Femur (tissue), 1 donor: ENCODE results near the gene ADAMTS2.

ENCODE experiments used
- DNase-seq: peaks from one replicate; pipeline ENCODE4 v3.0.0-alpha.2; 2017

ADAMTS2 gene

GRCh38 chr5:179151286-179152118, 193.8 kb downstream of the ADAMTS2 start:
- peak; percentile 20 for DNase-seq

GRCh38 chr5:179150011-179150410, 195.2 kb downstream of the ADAMTS2 start:
- DNase-seq, result no peak

GRCh38 chr5:179149278-179149677, 196.0 kb downstream of the ADAMTS2 start:
- DNase-seq, result no peak

- DNase-seq, result no peak
Observed at GRCh38 chr5:179148703-179149170, 196.5 kb downstream of the ADAMTS2 start.

- no peak for DNase-seq
Observed at GRCh38 chr5:179147991-179148702, 197.1 kb downstream of the ADAMTS2 start.

GRCh38 chr5:179146277-179146676, 199.0 kb downstream of the ADAMTS2 start:
- no peak for DNase-seq

- DNase-seq, result no peak
Observed at GRCh38 chr5:179143446-179143845, 201.8 kb downstream of the ADAMTS2 start.

- DNase-seq, result no peak
Observed at GRCh38 chr5:179142434-179143198, 202.6 kb downstream of the ADAMTS2 start.

- no peak for DNase-seq
Observed at GRCh38 chr5:179141867-179142266, 203.4 kb downstream of the ADAMTS2 start.

- DNase-seq, result no peak
Observed at GRCh38 chr5:179140293-179140692, 205.0 kb downstream of the ADAMTS2 start.

GRCh38 chr5:179139936-179140235, 205.4 kb downstream of the ADAMTS2 start:
- no peak for DNase-seq

- no peak for DNase-seq
Observed at GRCh38 chr5:179139111-179139935, 205.9 kb downstream of the ADAMTS2 start.

- DNase-seq, result no peak
Observed at GRCh38 chr5:179138568-179138925, 206.7 kb downstream of the ADAMTS2 start.

GRCh38 chr5:179137643-179138567, 207.4 kb downstream of the ADAMTS2 start:
- no peak for DNase-seq

GRCh38 chr5:179137016-179137642, 208.1 kb downstream of the ADAMTS2 start:
- no peak for DNase-seq

- no peak for DNase-seq
Observed at GRCh38 chr5:179135441-179136215, 209.6 kb downstream of the ADAMTS2 start.

- DNase-seq, result no peak
Observed at GRCh38 chr5:179135006-179135405, 210.3 kb downstream of the ADAMTS2 start.

- DNase-seq, result no peak
Observed at GRCh38 chr5:179134511-179134910, 210.8 kb downstream of the ADAMTS2 start.

- peak; percentile 9 for DNase-seq
Observed at GRCh38 chr5:179132586-179133355, 212.5 kb downstream of the ADAMTS2 start.
